ENCODE data around the gene PBXIP1. TPM values are rescaled to one million over a fixed set of nuclear protein-coding genes. Genes with fewer than 3 reads are reported as not detected.

The PBXIP1 gene
- total and polyA plus RNA-seq, 2 experiments from 2014 or later: 26.4 to 70.4 TPM

GRCh38 chr1:154906621-154907081, 49.2 kb downstream of the PBXIP1 start:
- no peak overlapping the region for H2AFZ ChIP-seq
- no peak for TF ChIP-seq EZH2 (IDR thresholded peaks at IDR 0.05; ENCODE audit: insufficient read depth, poor library complexity, severe bottlenecking)
- TF ChIP-seq EZH2phosphoT487 (IDR thresholded peaks at IDR 0.05; ENCODE audit: insufficient read depth, low read depth): no peak
- no peaks in the 10 kb centered on the region for H3K9me3 ChIP-seq (ENCODE audit: low read depth)
- no peaks in the 10 kb centered on the region for H4K20me1 ChIP-seq (ENCODE audit: insufficient read depth)
- H3K4me2 ChIP-seq (ENCODE audit: unreplicated experiment): no peak overlapping the region
- no peaks in the 10 kb centered on the region for H3K79me2 ChIP-seq (ENCODE audit: insufficient read depth)
- H3K36me3 ChIP-seq (ENCODE audit: low read depth): no peaks in the 10 kb centered on the region
- no peak overlapping the region for H3K4me3 ChIP-seq
- no peak overlapping the region for H3K27ac ChIP-seq
- no peaks in the 10 kb centered on the region for H3F3A ChIP-seq (ENCODE audit: insufficient read depth)
- no peaks in the 10 kb centered on the region for H3K27me3 ChIP-seq (replicated peaks; ENCODE audit: insufficient read depth)
- no peak for DNase-seq
- H3K9ac ChIP-seq: no peak overlapping the region
- H3K9me2 ChIP-seq (ENCODE audit: insufficient read depth): no peaks in the 10 kb centered on the region
- WGBS, 2 experiments (ENCODE audit: low coverage in 1 of 2, low lambda C conversion rate in 2 of 2, missing lambda C conversion rate in 2 of 2): 78 to 79% methylated on average over 7 of the region's 7 CpGs
- H3K4me1 ChIP-seq (ENCODE audit: insufficient read depth): no peaks in the 10 kb centered on the region
- in situ Hi-C loops (cut with MboI): no loop called here

GRCh38 chr1:154902938-154903566, 52.8 kb downstream of the PBXIP1 start:
- H3K36me3 ChIP-seq (ENCODE audit: low read depth): no peaks in the 10 kb centered on the region
- no peak overlapping the region for H3K9ac ChIP-seq
- H3K27me3 ChIP-seq (replicated peaks; ENCODE audit: insufficient read depth): no peaks in the 10 kb centered on the region
- H3K9me3 ChIP-seq (ENCODE audit: low read depth): no peaks in the 10 kb centered on the region
- H3K9me2 ChIP-seq (ENCODE audit: insufficient read depth): no peaks in the 10 kb centered on the region
- no peaks in the 10 kb centered on the region for H3F3A ChIP-seq (ENCODE audit: insufficient read depth)
- H2AFZ ChIP-seq: no peak overlapping the region
- H4K20me1 ChIP-seq (ENCODE audit: insufficient read depth): no peaks in the 10 kb centered on the region
- no peak for DNase-seq
- H3K4me3 ChIP-seq: no peak overlapping the region
- no peak overlapping the region for H3K4me2 ChIP-seq (ENCODE audit: unreplicated experiment)
- in situ Hi-C loops (cut with MboI): no loop called here
- H3K4me1 ChIP-seq (ENCODE audit: insufficient read depth): no peaks in the 10 kb centered on the region
- H3K27ac ChIP-seq: no peak overlapping the region
- WGBS, 2 experiments (ENCODE audit: low coverage in 1 of 2, low lambda C conversion rate in 2 of 2, missing lambda C conversion rate in 2 of 2): 17 to 20% methylated on average over 3 of the region's 3 CpGs
- TF ChIP-seq EZH2phosphoT487 (IDR thresholded peaks at IDR 0.05; ENCODE audit: insufficient read depth, low read depth) (no peak), EZH2 (IDR thresholded peaks at IDR 0.05; ENCODE audit: insufficient read depth, poor library complexity, severe bottlenecking) (no peak)
- no peaks in the 10 kb centered on the region for H3K79me2 ChIP-seq (ENCODE audit: insufficient read depth)

DNA sequence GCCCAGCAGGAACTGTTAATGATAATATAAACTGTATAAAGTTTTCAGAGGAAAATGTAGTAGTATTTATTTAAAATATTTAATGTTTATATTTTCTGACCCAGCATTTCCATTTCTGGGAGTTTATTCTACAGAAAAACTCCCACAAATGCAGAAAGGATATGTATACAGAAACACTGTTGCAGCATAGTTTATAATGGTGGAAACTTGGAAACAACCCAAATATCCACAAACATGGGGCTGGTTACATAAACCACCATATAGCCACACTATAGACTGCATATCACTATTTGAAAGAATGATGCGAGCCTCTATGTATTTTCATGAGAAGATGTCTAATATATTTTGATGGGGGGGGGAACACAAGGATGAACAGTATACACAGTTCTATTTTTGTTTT, 54.3 kb downstream of the PBXIP1 start:
- no peaks in the 10 kb centered on the region for H3K79me2 ChIP-seq (ENCODE audit: insufficient read depth)
- H3K27me3 ChIP-seq (replicated peaks; ENCODE audit: insufficient read depth): no peaks in the 10 kb centered on the region
- H2AFZ ChIP-seq: no peak overlapping the region
- no peaks in the 10 kb centered on the region for H3K4me1 ChIP-seq (ENCODE audit: insufficient read depth)
- no peak overlapping the region for H3K9ac ChIP-seq
- no peaks in the 10 kb centered on the region for H3F3A ChIP-seq (ENCODE audit: insufficient read depth)
- no peaks in the 10 kb centered on the region for H3K36me3 ChIP-seq (ENCODE audit: low read depth)
- no peaks in the 10 kb centered on the region for H4K20me1 ChIP-seq (ENCODE audit: insufficient read depth)
- H3K4me2 ChIP-seq (ENCODE audit: unreplicated experiment): no peak overlapping the region
- no peak overlapping the region for H3K27ac ChIP-seq
- in situ Hi-C loops (cut with MboI): no loop called here
- no peak overlapping the region for H3K4me3 ChIP-seq
- TF ChIP-seq EZH2 (IDR thresholded peaks at IDR 0.05; ENCODE audit: insufficient read depth, poor library complexity, severe bottlenecking): no peak
- TF ChIP-seq EZH2phosphoT487 (IDR thresholded peaks at IDR 0.05; ENCODE audit: insufficient read depth, low read depth): no peak
- no peaks in the 10 kb centered on the region for H3K9me3 ChIP-seq (ENCODE audit: low read depth)
- no peak for DNase-seq
- WGBS, 2 experiments (ENCODE audit: low coverage in 1 of 2, low lambda C conversion rate in 2 of 2, missing lambda C conversion rate in 2 of 2): 94 to 96% methylated on average over 1 of the region's 1 CpG
- no peaks in the 10 kb centered on the region for H3K9me2 ChIP-seq (ENCODE audit: insufficient read depth)

GRCh38 chr1:154899041-154899440, 56.9 kb downstream of the PBXIP1 start:
- H3K4me1 ChIP-seq (ENCODE audit: insufficient read depth): no peaks in the 10 kb centered on the region
- no peaks in the 10 kb centered on the region for H3K9me2 ChIP-seq (ENCODE audit: insufficient read depth)
- H3K9ac ChIP-seq: no peak overlapping the region
- no peak overlapping the region for H3K4me2 ChIP-seq (ENCODE audit: unreplicated experiment)
- no peaks in the 10 kb centered on the region for H3K79me2 ChIP-seq (ENCODE audit: insufficient read depth)
- DNase-seq: no peak
- no peaks in the 10 kb centered on the region for H3K36me3 ChIP-seq (ENCODE audit: low read depth)
- no peaks in the 10 kb centered on the region for H4K20me1 ChIP-seq (ENCODE audit: insufficient read depth)
- no peak overlapping the region for H3K27ac ChIP-seq
- in situ Hi-C loops (cut with MboI): loop anchor here (25.0 kb wide), 1 partner anchor 237 kb away; no protein-coding TSS in a partner anchor
- 68 to 71% methylated on average over 6 of the region's 6 CpGs for WGBS, 2 experiments (ENCODE audit: low coverage in 1 of 2, low lambda C conversion rate in 2 of 2, missing lambda C conversion rate in 2 of 2)
- TF ChIP-seq EZH2 (IDR thresholded peaks at IDR 0.05; ENCODE audit: insufficient read depth, poor library complexity, severe bottlenecking): no peak
- TF ChIP-seq EZH2phosphoT487 (IDR thresholded peaks at IDR 0.05; ENCODE audit: insufficient read depth, low read depth): no peak
- no peak overlapping the region for H3K4me3 ChIP-seq
- no peaks in the 10 kb centered on the region for H3F3A ChIP-seq (ENCODE audit: insufficient read depth)
- no peak overlapping the region for H2AFZ ChIP-seq
- H3K9me3 ChIP-seq (ENCODE audit: low read depth): no peaks in the 10 kb centered on the region
- H3K27me3 ChIP-seq (replicated peaks; ENCODE audit: insufficient read depth): peaks cover 11% of the 10 kb centered on the region

Data from GM23248 (cell line).